ENCODE data around the gene ASRGL1.

DNA sequence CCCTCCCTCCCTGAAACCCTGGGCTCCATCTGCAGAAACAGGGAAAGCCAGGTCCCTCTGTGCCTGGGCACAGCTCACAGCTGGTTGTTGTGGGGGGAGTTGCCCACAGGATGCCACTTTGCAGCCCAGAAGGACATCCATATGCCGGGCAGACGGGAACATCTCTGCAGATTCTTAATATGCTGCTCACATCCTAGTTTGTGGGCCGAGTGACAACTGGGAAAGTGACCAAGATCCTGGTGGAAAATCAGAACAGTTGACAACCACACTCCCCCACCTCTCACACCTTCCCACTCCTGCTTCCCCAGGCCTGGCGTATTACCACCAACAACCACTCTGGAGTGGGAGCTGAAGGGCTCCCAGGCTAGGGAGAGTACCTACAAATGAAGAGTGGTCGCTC lies 74.3 kb downstream of the ASRGL1 start:
- TF ChIP-seq, protein P1, sequence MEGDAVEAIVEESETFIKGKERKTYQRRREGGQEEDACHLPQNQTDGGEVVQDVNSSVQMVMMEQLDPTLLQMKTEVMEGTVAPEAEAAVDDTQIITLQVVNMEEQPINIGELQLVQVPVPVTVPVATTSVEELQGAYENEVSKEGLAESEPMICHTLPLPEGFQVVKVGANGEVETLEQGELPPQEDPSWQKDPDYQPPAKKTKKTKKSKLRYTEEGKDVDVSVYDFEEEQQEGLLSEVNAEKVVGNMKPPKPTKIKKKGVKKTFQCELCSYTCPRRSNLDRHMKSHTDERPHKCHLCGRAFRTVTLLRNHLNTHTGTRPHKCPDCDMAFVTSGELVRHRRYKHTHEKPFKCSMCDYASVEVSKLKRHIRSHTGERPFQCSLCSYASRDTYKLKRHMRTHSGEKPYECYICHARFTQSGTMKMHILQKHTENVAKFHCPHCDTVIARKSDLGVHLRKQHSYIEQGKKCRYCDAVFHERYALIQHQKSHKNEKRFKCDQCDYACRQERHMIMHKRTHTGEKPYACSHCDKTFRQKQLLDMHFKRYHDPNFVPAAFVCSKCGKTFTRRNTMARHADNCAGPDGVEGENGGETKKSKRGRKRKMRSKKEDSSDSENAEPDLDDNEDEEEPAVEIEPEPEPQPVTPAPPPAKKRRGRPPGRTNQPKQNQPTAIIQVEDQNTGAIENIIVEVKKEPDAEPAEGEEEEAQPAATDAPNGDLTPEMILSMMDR (IDR thresholded peaks at IDR 0.05) = no peak
- TF ChIP-seq POLR2A (IDR thresholded peaks at IDR 0.05) (no peak), POLR2AphosphoS5 (IDR thresholded peaks at IDR 0.05) (no peak)
